Ovary (tissue), 9 donors: ENCODE measurements around the gene TNS4. TPM values are rescaled to one million over a fixed set of nuclear protein-coding genes. Genes with fewer than 3 reads are reported as not detected.

Experiments
- DNase-seq, 5 donors: peaks; one replicate each; pipeline ENCODE4 v3.0.0-alpha.2; 2019 to 2020
- H3K27ac ChIP-seq, 2 donors: fragments of 200-600 bp; one replicate each; pipeline versions ENCODE4 v1.5.1 to v1.8.0; 2019 to 2022
- H3K27me3 ChIP-seq: fragments of 200-600 bp; one replicate; pipeline ENCODE4 v1.8.0; 2022
- H3K36me3 ChIP-seq: fragments of 200-600 bp; sonication (generic); one replicate; pipeline ENCODE4 v1.5.1; 2019
- H3K4me1 ChIP-seq: one replicate; pipeline ENCODE4 v1.8.1; 2013; ENCODE audit warnings: mild to moderate bottlenecking, moderate library complexity; ENCODE audit not compliant: insufficient read depth
- H3K4me3 ChIP-seq: fragments of 200-600 bp; sonication (generic); one replicate; pipeline ENCODE4 v1.5.1; 2017
- H3K9me3 ChIP-seq, 2 donors: fragments of 200-600 bp in 1 of 2; sonication (generic) in 1 of 2; one replicate each; pipeline versions ENCODE4 v1.5.1 to v1.8.1; 2013 to 2019; ENCODE audit warnings: mild to moderate bottlenecking in 1 of 2, moderate library complexity in 1 of 2
- EP300 ChIP-seq: sonication (generic); formaldehyde crosslinking; IDR thresholded peaks from one replicate; pipeline ENCODE4 v1.6.1; 2017; ENCODE audit warnings: antibody characterized with exemption
- POLR2A ChIP-seq: fragments of 450-650 bp; IDR thresholded peaks from one replicate; pipeline ENCODE4 v1.6.1; 2017; ENCODE audit warnings: antibody characterized with exemption, mild to moderate bottlenecking, moderate library complexity
- WGBS, 3 donors: extraction: QIAGEN DNeasy Blood & Tissue Kit in 1 of 3; methylation state at CpG; one replicate each; pipeline versions ENCODE4 v1.1.5 to v1.1.7; 2013 to 2017; 5-methylcytosine and 5-hydroxymethylcytosine counted together
- intact Hi-C, 4 donors: fragments of 100-400 bp; cut with DNase I; formaldehyde crosslinking; loops; one replicate each; pipeline versions ENCODE4 v1.11.0 to v1.15.1; 2022 to 2023
- polyA plus RNA-seq, 2 donors: library from polyadenylated mRNA; stranded (reverse); fragments of 200-250 nt in 1 of 2; fragments of 350-450 nt in 1 of 2; fragmentation: Illumina TruSeq in 1 of 2; extraction: RNeasy Lipid Tissue Mini Kit (QIAGEN cat#74804) in 1 of 2; gene quantifications; one replicate each; pipeline ENCODE4 v1.2.3, GENCODE V29; 2013 to 2014
- total RNA-seq, 7 donors: library from RNA; depleted of rRNA in 2 of 7; stranded (reverse); fragments of >200 nt in 2 of 7; fragmentation: NEBNext Ultra II Directional in 3 of 7; extraction: Animal tissue kit (Norgen Biotek cat#: 25700) in 3 of 7; gene quantifications; one replicate each; pipeline versions ENCODE4 v1.1.0 to v1.2.4, GENCODE V29; 2016 to 2023
- TF ChIP-seq, protein P1 (sequence below), 3 donors: fragments of 450-650 bp in 2 of 3; fragments of 200-600 bp in 1 of 3; IDR thresholded peaks; one replicate each; pipeline versions ENCODE4 v1.5.1 to v1.8.0; 2016 to 2022; ENCODE audit warnings: antibody characterized with exemption in 3 of 3, mild to moderate bottlenecking in 1 of 3
- donor health status: DM: no; HTN: no; CAD: no; lungs with moderate emphysema.
- donor health status: DM: no; HTN: no; CAD: no.
- donor health status: Bipolar disorder and iron deficiency.
- donor health status: DM: yes; HTN: yes; CAD: no.
- donor health status: DM: no; HTN: no; CAD: no.
- donor health status: DM: yes; HTN: yes; CAD: no.

The TNS4 gene
- total and polyA plus RNA-seq, 9 donors, result 0.13 to 6.2 (median 0.54) TPM; not detected in 5

DNA sequence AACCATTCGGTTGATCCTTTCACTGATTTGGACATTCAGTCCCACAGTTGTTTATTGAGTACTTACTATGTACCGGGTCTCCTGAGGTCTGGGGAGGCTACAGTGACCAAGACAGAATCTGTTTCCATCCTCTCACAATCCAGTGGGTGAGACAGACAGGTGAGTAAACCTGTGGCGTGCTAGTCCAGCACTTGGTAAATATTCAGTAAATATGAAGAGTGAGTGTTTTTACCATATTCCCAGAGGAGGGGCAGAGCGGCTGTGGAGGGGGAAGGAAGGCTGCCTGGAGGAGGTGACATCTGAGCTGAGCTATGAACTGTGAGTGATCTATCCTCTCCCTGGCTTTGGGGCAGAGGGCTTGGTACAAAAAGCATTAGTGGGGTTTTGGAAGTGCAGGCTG is 32.5 kb upstream of the TNS4 start:
- intact Hi-C loops, result loop anchor here (2.0 to 10.0 kb wide), 7 partner anchors 49 to 177 kb away; partner anchors contain the start of gene IGFBP4 (in 3 of the 4)
- Histone ChIP-seq H3K36me3 (no peaks in the 10 kb centered on the region), H3K9me3 (no peaks in the 10 kb centered on the region), H3K27ac (peak overlapping the region in 1 of 2 donors; percentile 75), H3K4me1 (peaks cover 25% of the 10 kb centered on the region), H3K27me3 (no peaks in the 10 kb centered on the region), H3K4me3 (no peak overlapping the region)
- WGBS, 3 donors, result 60 to 67% (median 63%) methylated on average over 4 of the region's 4 CpGs
- TF ChIP-seq EP300 (no peak), POLR2A (no peak)
- TF ChIP-seq, protein P1, sequence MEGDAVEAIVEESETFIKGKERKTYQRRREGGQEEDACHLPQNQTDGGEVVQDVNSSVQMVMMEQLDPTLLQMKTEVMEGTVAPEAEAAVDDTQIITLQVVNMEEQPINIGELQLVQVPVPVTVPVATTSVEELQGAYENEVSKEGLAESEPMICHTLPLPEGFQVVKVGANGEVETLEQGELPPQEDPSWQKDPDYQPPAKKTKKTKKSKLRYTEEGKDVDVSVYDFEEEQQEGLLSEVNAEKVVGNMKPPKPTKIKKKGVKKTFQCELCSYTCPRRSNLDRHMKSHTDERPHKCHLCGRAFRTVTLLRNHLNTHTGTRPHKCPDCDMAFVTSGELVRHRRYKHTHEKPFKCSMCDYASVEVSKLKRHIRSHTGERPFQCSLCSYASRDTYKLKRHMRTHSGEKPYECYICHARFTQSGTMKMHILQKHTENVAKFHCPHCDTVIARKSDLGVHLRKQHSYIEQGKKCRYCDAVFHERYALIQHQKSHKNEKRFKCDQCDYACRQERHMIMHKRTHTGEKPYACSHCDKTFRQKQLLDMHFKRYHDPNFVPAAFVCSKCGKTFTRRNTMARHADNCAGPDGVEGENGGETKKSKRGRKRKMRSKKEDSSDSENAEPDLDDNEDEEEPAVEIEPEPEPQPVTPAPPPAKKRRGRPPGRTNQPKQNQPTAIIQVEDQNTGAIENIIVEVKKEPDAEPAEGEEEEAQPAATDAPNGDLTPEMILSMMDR (IDR thresholded peaks at IDR 0.05), result no peak
- DNase-seq, result peak in 2 of 5 donors; percentile 30 to 40

DNA sequence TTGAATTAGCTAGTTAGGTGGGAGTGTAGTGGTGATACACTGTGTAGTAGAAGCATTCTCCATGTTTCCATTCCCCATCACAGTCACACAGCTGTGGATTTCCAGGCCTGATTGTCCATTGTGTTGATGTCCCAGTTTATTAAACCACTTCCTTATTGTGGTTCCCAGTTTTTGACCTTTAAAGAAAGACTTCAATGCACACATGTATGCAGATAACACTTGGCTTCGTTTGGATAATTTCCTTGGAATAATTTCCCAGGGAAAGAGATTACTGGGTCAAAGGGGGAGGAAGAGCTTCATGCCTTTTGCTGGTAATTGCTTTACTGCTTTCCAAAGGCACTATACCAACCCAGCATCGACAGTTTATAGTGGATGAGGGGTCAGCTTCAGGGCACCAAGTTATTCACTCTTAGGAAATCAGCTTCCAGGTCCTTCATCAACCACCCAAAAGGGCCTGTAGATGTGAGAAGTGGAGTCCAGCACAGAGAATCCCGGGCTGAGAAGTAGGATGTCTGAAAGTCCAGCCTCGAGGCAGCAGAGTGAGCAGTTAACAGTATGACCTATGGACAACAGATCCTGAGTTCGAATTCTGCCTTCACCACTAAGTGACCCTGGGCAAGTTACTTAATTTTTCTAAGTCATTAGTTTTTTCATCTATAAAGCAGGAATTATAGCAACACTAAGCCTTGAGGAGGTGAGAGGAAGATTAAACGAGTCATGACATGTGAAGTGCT is 31.3 kb upstream of the TNS4 start:
- 32 to 39% (median 36%) methylated on average over 6 of the region's 6 CpGs for WGBS, 3 donors
- peaks cover 19% of the 10 kb centered on the region for H3K4me1 ChIP-seq
- peak in 2 of 5 donors; percentile 16 to 25 for DNase-seq
- TF ChIP-seq POLR2A (no peak), EP300 (no peak)
- TF ChIP-seq, protein P1 (IDR thresholded peaks at IDR 0.05), result no peak
- no peaks in the 10 kb centered on the region for H3K9me3 ChIP-seq
- intact Hi-C loops, result loop anchor here (2.0 to 10.0 kb wide), 6 partner anchors 48 to 175 kb away; partner anchors contain the start of gene IGFBP4 (in 2 of the 4)
- H3K27ac ChIP-seq, result peak overlapping the region in 1 of 2 donors; percentile 55
- H3K4me3 ChIP-seq, result no peak overlapping the region
- no peaks in the 10 kb centered on the region for H3K27me3 ChIP-seq
- no peaks in the 10 kb centered on the region for H3K36me3 ChIP-seq

DNA sequence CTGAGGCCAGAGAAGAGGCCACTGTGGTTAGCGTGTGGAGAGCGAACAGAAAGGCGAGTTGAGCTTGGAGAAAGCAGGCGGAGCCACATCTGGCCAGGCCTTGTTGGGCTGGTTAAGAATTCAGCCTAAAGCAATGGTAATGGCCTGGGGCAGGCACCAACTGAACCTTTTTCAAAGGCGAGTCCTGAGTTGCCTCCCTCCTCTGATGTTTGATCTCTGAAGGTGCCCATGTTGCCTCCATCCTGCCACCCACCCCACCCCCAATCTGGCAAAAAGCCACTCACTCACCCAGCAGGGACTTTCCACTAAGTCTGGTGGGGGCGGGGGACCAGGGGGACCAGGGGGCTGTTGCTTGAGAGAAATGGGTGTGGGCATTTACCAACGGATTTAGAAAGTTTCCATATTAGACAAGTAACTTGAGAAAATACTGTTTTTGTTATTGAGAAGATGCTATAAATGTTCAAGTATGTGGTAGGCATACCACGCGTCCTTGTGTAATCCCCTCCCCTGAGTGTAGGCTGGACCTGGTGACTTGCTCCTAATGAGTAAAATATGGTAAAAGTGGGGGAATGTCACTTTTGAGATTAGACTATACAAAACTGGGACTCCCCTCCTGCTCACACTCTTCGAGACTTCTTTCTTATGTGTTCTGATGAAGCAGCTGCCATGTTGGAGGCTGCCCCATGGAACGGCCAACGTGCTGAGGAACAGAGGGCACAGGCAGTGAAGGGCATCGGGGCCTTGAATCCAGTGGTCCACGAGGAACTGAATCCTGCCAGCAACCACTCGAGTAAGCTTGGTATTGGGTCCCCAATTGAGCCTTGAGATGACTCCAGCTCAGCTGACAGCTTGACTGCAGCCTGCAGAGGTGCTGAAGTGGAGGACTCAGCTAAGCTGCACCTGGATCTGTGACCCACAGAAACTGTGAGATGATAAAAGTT is 29.9 kb upstream of the TNS4 start:
- H3K36me3 ChIP-seq, result no peaks in the 10 kb centered on the region
- no peak overlapping the region for H3K27ac ChIP-seq
- intact Hi-C loops, result loop anchor here (5.0 to 10.0 kb wide), 5 partner anchors 47 to 174 kb away; partner anchors contain the start of gene IGFBP4 (in 2 of the 4)
- no peak overlapping the region for H3K4me3 ChIP-seq
- TF ChIP-seq, protein P1 (IDR thresholded peaks at IDR 0.05), result no peak
- no peak for TF ChIP-seq POLR2A
- H3K4me1 ChIP-seq, result peaks cover 13% of the 10 kb centered on the region
- DNase-seq, result peak in 3 of 5 donors; percentile 27 to 45 (median 38)
- H3K9me3 ChIP-seq, result no peaks in the 10 kb centered on the region
- H3K27me3 ChIP-seq, result no peaks in the 10 kb centered on the region
- 87 to 91% (median 89%) methylated on average over 15 of the region's 15 CpGs for WGBS, 3 donors

DNA sequence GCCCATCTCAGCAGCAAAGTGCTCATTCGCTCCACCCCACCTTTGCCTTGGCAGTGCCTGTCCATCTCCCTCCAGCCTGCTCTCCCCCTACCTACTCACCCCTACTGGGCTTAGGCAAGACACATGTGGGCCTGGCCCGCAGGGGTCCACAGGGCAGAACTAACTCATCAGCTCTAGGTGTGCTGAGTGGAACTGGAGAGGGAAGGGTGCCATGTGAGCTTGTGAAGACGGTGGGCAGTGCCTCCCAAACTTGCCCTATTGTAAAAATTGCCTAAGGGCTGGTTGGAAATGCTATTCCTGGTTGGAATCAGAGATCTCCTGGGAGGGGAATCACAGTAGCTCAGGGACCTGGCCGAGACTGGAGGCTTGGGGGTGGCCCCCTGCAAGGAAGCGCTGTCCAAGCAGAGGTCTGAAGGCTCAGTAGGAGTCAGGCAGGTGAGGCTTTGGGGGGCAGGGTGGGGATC is 29.1 kb upstream of the TNS4 start:
- WGBS, 3 donors, result 91 to 97% (median 92%) methylated on average over 5 of the region's 5 CpGs
- DNase-seq, result peak in 1 of 5 donors; percentile 25
- intact Hi-C loops, result loop anchor here (5.0 to 10.0 kb wide), 5 partner anchors 46 to 173 kb away; partner anchors contain the start of gene IGFBP4 (in 2 of the 4)
- peaks cover 8% of the 10 kb centered on the region for H3K4me1 ChIP-seq
- no peaks in the 10 kb centered on the region for H3K9me3 ChIP-seq
- TF ChIP-seq, protein P1 (IDR thresholded peaks at IDR 0.05), result no peak
- TF ChIP-seq POLR2A (no peak), EP300 (no peak)
- H3K4me3 ChIP-seq, result no peak overlapping the region
- H3K36me3 ChIP-seq, result no peaks in the 10 kb centered on the region
- no peak overlapping the region for H3K27ac ChIP-seq
- H3K27me3 ChIP-seq, result no peaks in the 10 kb centered on the region
